Sigmoid colon (tissue), 4 donors: ENCODE measurements around the gene ZNF789.

Experiments
- CTCF ChIP-seq, 4 experiments: fragments of 450-650 bp in 3 of 4; fragments of 200-600 bp in 1 of 4; IDR thresholded peaks; one replicate each; pipeline ENCODE4 v1.5.1; 2016 to 2019; ENCODE audit warnings: antibody characterized with exemption in 4 of 4, mild to moderate bottlenecking in 3 of 4, moderate library complexity in 2 of 4
- EP300 ChIP-seq, 4 donors: sonication (generic); formaldehyde crosslinking; IDR thresholded peaks; one replicate each; pipeline ENCODE4 v1.6.1; 2017; ENCODE audit warnings: antibody characterized with exemption in 4 of 4
- POLR2A ChIP-seq, 2 donors: fragments of 450-650 bp; IDR thresholded peaks; one replicate each; pipeline ENCODE4 v1.6.1; 2016; ENCODE audit warnings: antibody characterized with exemption in 2 of 2, mild to moderate bottlenecking in 2 of 2, moderate library complexity in 2 of 2
- POLR2AphosphoS5 ChIP-seq, 4 donors: sonication (generic); formaldehyde crosslinking; IDR thresholded peaks; one replicate each; pipeline ENCODE4 v1.6.1; 2017; ENCODE audit warnings: antibody characterized with exemption in 4 of 4

DNA sequence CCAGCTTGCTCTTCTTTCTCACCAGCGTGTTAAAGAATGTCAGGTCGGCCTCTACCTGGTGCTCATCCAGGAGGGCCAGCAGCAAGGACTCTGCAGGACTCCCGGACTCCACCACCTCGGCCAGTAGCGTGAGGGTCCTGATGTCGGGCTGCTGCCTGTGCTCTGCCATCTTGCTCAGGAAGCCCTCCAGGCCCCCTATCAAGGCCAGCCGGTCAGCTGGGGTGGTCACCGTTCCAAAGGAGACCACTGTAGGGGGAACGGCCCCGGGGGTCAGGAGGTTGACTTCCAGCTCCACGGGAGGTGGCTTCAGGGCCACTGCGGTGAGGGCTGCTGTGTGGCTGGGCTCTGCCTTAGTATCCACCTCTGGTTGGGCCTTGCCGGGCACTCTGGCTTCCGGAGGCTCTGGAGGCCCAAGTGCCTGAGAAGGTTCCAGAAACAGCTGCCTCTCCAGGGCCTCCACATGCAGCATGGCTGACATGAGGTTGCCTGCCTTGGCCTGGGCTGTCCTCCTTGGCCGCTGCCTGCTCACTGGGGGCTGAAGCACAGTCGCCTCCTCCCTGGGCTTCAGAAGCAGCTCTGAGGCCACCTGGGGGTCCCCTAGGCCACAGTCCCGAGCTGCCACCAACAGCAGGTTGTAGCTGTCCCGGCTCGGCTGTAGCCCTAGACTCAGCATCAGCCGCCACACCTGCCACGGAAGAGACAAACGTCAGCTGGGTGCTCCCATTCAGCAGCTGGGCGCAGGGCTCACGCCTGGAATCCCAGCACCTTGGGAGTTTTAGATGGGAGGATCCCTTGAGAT lies 47.6 kb upstream of the ZNF789 start:
- no peak for TF ChIP-seq CTCF (IDR thresholded peaks at IDR 0.05)
- TF ChIP-seq POLR2A (IDR thresholded peaks at IDR 0.05), result no peak
- no peak for TF ChIP-seq POLR2AphosphoS5 (IDR thresholded peaks at IDR 0.05)
- no peak for TF ChIP-seq EP300 (IDR thresholded peaks at IDR 0.05)
